ENCODE data around the gene MAGOHB.

MAGOHB gene

DNA sequence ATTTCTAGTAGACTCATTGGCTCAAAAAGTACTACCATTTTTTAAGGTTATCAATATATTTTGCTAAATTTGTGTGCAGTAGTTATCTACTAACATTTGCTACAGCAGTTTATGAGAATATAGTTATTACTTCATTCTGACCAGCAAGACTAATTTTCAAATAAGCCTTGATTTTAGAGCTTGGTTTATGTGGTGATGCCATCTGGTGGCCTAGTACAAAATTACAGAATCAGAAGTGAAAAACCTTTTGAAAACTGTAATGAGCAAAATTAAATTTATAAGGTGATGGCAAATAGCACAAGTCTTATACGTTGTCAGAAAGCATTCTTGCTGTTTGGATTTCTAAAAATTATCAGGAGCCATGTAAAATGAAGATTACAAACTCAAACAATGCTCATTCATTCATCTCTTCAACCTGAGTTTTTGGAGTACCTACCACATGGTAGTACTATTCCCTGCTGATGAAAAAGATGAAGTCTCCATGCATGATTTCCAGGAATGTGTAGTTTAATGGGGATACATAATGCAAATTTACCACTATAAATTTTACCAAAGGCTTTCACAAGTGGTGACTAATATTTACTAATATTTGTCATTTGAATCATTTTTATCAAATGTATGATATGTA lies 51.0 kb downstream of the MAGOHB start:
- H3K4me1 ChIP-seq (ENCODE audit: control insufficient read depth in 2 of 2, insufficient read depth in 1 of 2, low read depth in 1 of 2, low read length in 2 of 2): no peaks in the 10 kb centered on the region
- H3K36me3 ChIP-seq (replicated peaks in 1 of 2; ENCODE audit: control insufficient read depth in 2 of 2, insufficient read depth in 2 of 2, low read length in 2 of 2): no peaks in the 10 kb centered on the region
- no peak overlapping the region for H4K8ac ChIP-seq (ENCODE audit: low read depth, low read length)
- no peak overlapping the region for H3K27ac ChIP-seq (replicated peaks; ENCODE audit: low read length)
- no peaks in the 10 kb centered on the region for H3K9me3 ChIP-seq (replicated peaks in 1 of 2; ENCODE audit: control insufficient read depth in 2 of 2, insufficient read depth in 1 of 2, low read depth in 1 of 2, low read length in 2 of 2)
- no peak overlapping the region for H2BK15ac ChIP-seq (ENCODE audit: low read length)
- no peak overlapping the region for H4K91ac ChIP-seq (ENCODE audit: low read depth, low read length, poor library complexity)
- H2AFZ ChIP-seq (ENCODE audit: low read length): no peak overlapping the region
- H2BK12ac ChIP-seq (ENCODE audit: low read length): no peak overlapping the region
- H3K4me3 ChIP-seq (ENCODE audit: low read length in 2 of 2): no peak overlapping the region
- no peak overlapping the region for H3K9ac ChIP-seq (ENCODE audit: low read depth, low read length, poor library complexity)
- no peak overlapping the region for H2BK5ac ChIP-seq (ENCODE audit: low read length)
- WGBS, 2 donors (ENCODE audit: extremely low coverage in 2 of 2, insufficient read length in 2 of 2, insufficient replicate concordance in 1 of 2): no CpG with 5 or more reads among the region's 1 CpG
- H3K79me1 ChIP-seq (ENCODE audit: low read depth, low read length): no peaks in the 10 kb centered on the region
- no peaks in the 10 kb centered on the region for H3K27me3 ChIP-seq (ENCODE audit: control insufficient read depth in 3 of 3, insufficient read depth in 3 of 3, low read depth in 1 of 3, low read length in 3 of 3)
- H3K14ac ChIP-seq (ENCODE audit: low read length): no peak overlapping the region
- DNase-seq (ENCODE audit: low spot score): peak; percentile 18
- no peak overlapping the region for H3K23ac ChIP-seq (ENCODE audit: low read depth, low read length, poor library complexity)
- H3K4me2 ChIP-seq (ENCODE audit: insufficient read depth, low read length, poor library complexity, severe bottlenecking): no peak overlapping the region
- H3K18ac ChIP-seq (ENCODE audit: low read length): no peak overlapping the region
- no peak overlapping the region for H3K4ac ChIP-seq (ENCODE audit: low read length)
- no peak overlapping the region for H2AK5ac ChIP-seq (ENCODE audit: low read depth, low read length)
- no peak overlapping the region for H2BK120ac ChIP-seq (ENCODE audit: low read depth, low read length)

DNA sequence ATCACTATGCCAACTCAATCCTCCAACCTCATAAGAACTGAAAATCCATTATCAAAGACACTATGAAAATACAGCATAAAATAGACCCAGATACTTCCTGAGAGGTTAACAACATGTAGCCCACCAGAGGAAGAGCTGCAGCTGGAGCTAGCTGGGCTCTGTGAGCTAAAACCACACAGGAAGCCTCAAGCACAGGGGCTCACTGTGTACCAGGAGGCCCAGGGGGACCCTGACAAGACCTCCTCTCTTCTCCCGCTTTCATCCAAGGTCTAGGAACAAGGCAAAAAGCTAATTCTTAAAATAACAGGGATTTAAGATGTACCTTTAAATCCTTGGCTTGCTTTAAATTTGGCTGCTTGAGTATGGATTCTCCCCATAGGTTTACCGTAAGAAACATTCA lies 54.2 kb downstream of the MAGOHB start:
- no CpG with 5 or more reads among the region's 2 CpGs for WGBS, 2 donors (ENCODE audit: extremely low coverage in 2 of 2, insufficient read length in 2 of 2, insufficient replicate concordance in 1 of 2)
- Histone ChIP-seq H2BK12ac (ENCODE audit: low read length) (no peak overlapping the region), H3K27ac (replicated peaks; ENCODE audit: low read length) (no peak overlapping the region), H3K4me3 (ENCODE audit: low read length in 2 of 2) (no peak overlapping the region), H4K91ac (ENCODE audit: low read depth, low read length, poor library complexity) (no peak overlapping the region), H3K79me1 (ENCODE audit: low read depth, low read length) (no peaks in the 10 kb centered on the region), H3K9me3 (replicated peaks in 1 of 2; ENCODE audit: control insufficient read depth in 2 of 2, insufficient read depth in 1 of 2, low read depth in 1 of 2, low read length in 2 of 2) (no peaks in the 10 kb centered on the region), H2BK120ac (ENCODE audit: low read depth, low read length) (no peak overlapping the region), H3K23ac (ENCODE audit: low read depth, low read length, poor library complexity) (no peak overlapping the region), H4K8ac (ENCODE audit: low read depth, low read length) (no peak overlapping the region), H3K4me2 (ENCODE audit: insufficient read depth, low read length, poor library complexity, severe bottlenecking) (no peak overlapping the region), H2BK15ac (ENCODE audit: low read length) (no peak overlapping the region), H2AK5ac (ENCODE audit: low read depth, low read length) (no peak overlapping the region), H3K4me1 (ENCODE audit: control insufficient read depth in 2 of 2, insufficient read depth in 1 of 2, low read depth in 1 of 2, low read length in 2 of 2) (peaks cover 0 to 7% of the 10 kb centered on the region in 2 donors), H3K27me3 (ENCODE audit: control insufficient read depth in 3 of 3, insufficient read depth in 3 of 3, low read depth in 1 of 3, low read length in 3 of 3) (no peaks in the 10 kb centered on the region), H2AFZ (ENCODE audit: low read length) (no peak overlapping the region), H2BK5ac (ENCODE audit: low read length) (no peak overlapping the region), H3K4ac (ENCODE audit: low read length) (no peak overlapping the region), H3K14ac (ENCODE audit: low read length) (no peak overlapping the region), H3K36me3 (replicated peaks in 1 of 2; ENCODE audit: control insufficient read depth in 2 of 2, insufficient read depth in 2 of 2, low read length in 2 of 2) (no peaks in the 10 kb centered on the region), H3K9ac (ENCODE audit: low read depth, low read length, poor library complexity) (no peak overlapping the region), H3K18ac (ENCODE audit: low read length) (no peak overlapping the region)
- no peak for DNase-seq (ENCODE audit: low spot score)

DNA sequence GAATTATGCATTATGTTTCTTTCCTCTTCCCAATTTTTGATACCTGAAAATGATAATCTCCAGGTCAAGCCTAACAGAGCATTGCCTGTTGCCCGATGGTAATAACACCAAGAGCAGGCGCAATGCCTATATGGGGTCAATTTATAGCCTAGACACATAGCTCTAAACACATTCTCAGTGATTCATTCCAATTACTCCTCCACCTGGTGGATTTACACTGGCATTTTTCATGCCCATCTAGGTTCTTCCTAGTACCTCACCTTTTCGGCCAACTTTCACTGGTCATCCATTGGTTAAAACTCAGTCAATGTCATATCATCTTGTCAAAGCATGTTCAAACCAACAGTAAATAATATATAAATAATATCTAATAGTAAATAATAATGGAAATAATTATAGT lies 54.6 kb downstream of the MAGOHB start:
- Histone ChIP-seq H2AK5ac (ENCODE audit: low read depth, low read length) (no peak overlapping the region), H3K14ac (ENCODE audit: low read length) (no peak overlapping the region), H3K23ac (ENCODE audit: low read depth, low read length, poor library complexity) (no peak overlapping the region), H2BK5ac (ENCODE audit: low read length) (no peak overlapping the region), H3K27ac (replicated peaks; ENCODE audit: low read length) (no peak overlapping the region), H4K91ac (ENCODE audit: low read depth, low read length, poor library complexity) (no peak overlapping the region), H3K79me1 (ENCODE audit: low read depth, low read length) (no peaks in the 10 kb centered on the region), H3K4me1 (ENCODE audit: control insufficient read depth in 2 of 2, insufficient read depth in 1 of 2, low read depth in 1 of 2, low read length in 2 of 2) (peaks cover 0 to 7% of the 10 kb centered on the region in 2 donors), H4K8ac (ENCODE audit: low read depth, low read length) (no peak overlapping the region), H2BK12ac (ENCODE audit: low read length) (no peak overlapping the region), H3K4me3 (ENCODE audit: low read length in 2 of 2) (no peak overlapping the region), H3K9me3 (replicated peaks in 1 of 2; ENCODE audit: control insufficient read depth in 2 of 2, insufficient read depth in 1 of 2, low read depth in 1 of 2, low read length in 2 of 2) (no peaks in the 10 kb centered on the region), H2BK15ac (ENCODE audit: low read length) (no peak overlapping the region), H3K27me3 (ENCODE audit: control insufficient read depth in 3 of 3, insufficient read depth in 3 of 3, low read depth in 1 of 3, low read length in 3 of 3) (no peaks in the 10 kb centered on the region), H2BK120ac (ENCODE audit: low read depth, low read length) (no peak overlapping the region), H3K9ac (ENCODE audit: low read depth, low read length, poor library complexity) (no peak overlapping the region), H3K18ac (ENCODE audit: low read length) (no peak overlapping the region), H3K36me3 (replicated peaks in 1 of 2; ENCODE audit: control insufficient read depth in 2 of 2, insufficient read depth in 2 of 2, low read length in 2 of 2) (no peaks in the 10 kb centered on the region), H3K4me2 (ENCODE audit: insufficient read depth, low read length, poor library complexity, severe bottlenecking) (no peak overlapping the region), H2AFZ (ENCODE audit: low read length) (no peak overlapping the region), H3K4ac (ENCODE audit: low read length) (no peak overlapping the region)
- no CpG with 5 or more reads among the region's 3 CpGs for WGBS, 2 donors (ENCODE audit: extremely low coverage in 2 of 2, insufficient read length in 2 of 2, insufficient replicate concordance in 1 of 2)
- no peak for DNase-seq (ENCODE audit: low spot score)

DNA sequence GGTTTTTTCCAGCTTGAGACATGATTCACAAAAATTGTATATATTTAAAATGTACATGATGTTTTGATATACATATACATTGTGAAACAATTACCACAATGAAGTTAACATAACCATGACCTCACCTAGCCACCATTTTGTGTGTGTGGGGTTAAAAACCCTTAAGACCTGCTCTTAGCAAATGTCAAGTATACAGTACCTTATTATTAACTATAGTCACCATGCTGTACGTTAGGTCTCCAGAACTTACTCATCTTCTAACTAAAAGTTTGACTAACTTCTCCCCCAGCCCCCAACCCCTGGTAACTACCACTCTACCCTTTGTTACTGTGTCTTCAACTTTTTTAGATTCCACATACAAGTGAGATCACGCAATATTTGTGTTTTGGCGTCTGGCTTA lies 55.1 kb downstream of the MAGOHB start:
- peaks cover 0 to 7% of the 10 kb centered on the region in 2 donors for H3K4me1 ChIP-seq (ENCODE audit: control insufficient read depth in 2 of 2, insufficient read depth in 1 of 2, low read depth in 1 of 2, low read length in 2 of 2)
- H2AK5ac ChIP-seq (ENCODE audit: low read depth, low read length): no peak overlapping the region
- no peak overlapping the region for H2AFZ ChIP-seq (ENCODE audit: low read length)
- no peak overlapping the region for H2BK5ac ChIP-seq (ENCODE audit: low read length)
- H3K4me2 ChIP-seq (ENCODE audit: insufficient read depth, low read length, poor library complexity, severe bottlenecking): no peak overlapping the region
- no peak overlapping the region for H3K14ac ChIP-seq (ENCODE audit: low read length)
- H4K91ac ChIP-seq (ENCODE audit: low read depth, low read length, poor library complexity): no peak overlapping the region
- H3K79me1 ChIP-seq (ENCODE audit: low read depth, low read length): no peaks in the 10 kb centered on the region
- H3K18ac ChIP-seq (ENCODE audit: low read length): no peak overlapping the region
- H2BK120ac ChIP-seq (ENCODE audit: low read depth, low read length): no peak overlapping the region
- H3K9ac ChIP-seq (ENCODE audit: low read depth, low read length, poor library complexity): no peak overlapping the region
- H3K27ac ChIP-seq (replicated peaks; ENCODE audit: low read length): no peak overlapping the region
- no peaks in the 10 kb centered on the region for H3K9me3 ChIP-seq (replicated peaks in 1 of 2; ENCODE audit: control insufficient read depth in 2 of 2, insufficient read depth in 1 of 2, low read depth in 1 of 2, low read length in 2 of 2)
- H3K4ac ChIP-seq (ENCODE audit: low read length): no peak overlapping the region
- H3K23ac ChIP-seq (ENCODE audit: low read depth, low read length, poor library complexity): no peak overlapping the region
- no CpG with 5 or more reads among the region's 3 CpGs for WGBS, 2 donors (ENCODE audit: extremely low coverage in 2 of 2, insufficient read length in 2 of 2, insufficient replicate concordance in 1 of 2)
- no peak for DNase-seq (ENCODE audit: low spot score)
- H3K36me3 ChIP-seq (replicated peaks in 1 of 2; ENCODE audit: control insufficient read depth in 2 of 2, insufficient read depth in 2 of 2, low read length in 2 of 2): no peaks in the 10 kb centered on the region
- H4K8ac ChIP-seq (ENCODE audit: low read depth, low read length): no peak overlapping the region
- H2BK12ac ChIP-seq (ENCODE audit: low read length): no peak overlapping the region
- H3K4me3 ChIP-seq (ENCODE audit: low read length in 2 of 2): no peak overlapping the region
- H3K27me3 ChIP-seq (ENCODE audit: control insufficient read depth in 3 of 3, insufficient read depth in 3 of 3, low read depth in 1 of 3, low read length in 3 of 3): no peaks in the 10 kb centered on the region
- no peak overlapping the region for H2BK15ac ChIP-seq (ENCODE audit: low read length)

All from neuronal stem cell (in vitro differentiated cells).